RWPE1 (cell line): ENCODE data around the gene SLC25A26.

Experiments used
- CTCF ChIA-PET: fragments of 350-600 bp; sonication (Branson Sonifier 250); formaldehyde crosslinking; extraction: SDS; loops from one replicate; lab custom pipeline; 2021; lab: Yijun Ruan, JAX
- POLR2A ChIA-PET: fragments of 400-600 bp; formaldehyde crosslinking; extraction: SDS; loops from one replicate; lab custom pipeline; 2020; ENCODE audit warnings: antibody characterized with exemption; ENCODE audit not compliant: low non-redundant PET; lab: Yijun Ruan, JAX
- DNase-seq: peaks from one replicate; pipeline ENCODE4 v3.0.0; 2012; ENCODE audit warnings: low spot score
- H3K27ac ChIP-seq: fragments of 450-650 bp; 2 replicates; pipeline ENCODE4 v1.5.1; 2017
- CTCF ChIP-seq: fragments of 450-650 bp; conservative IDR thresholded peaks from 2 replicates; pipeline ENCODE4 v1.5.1; 2017; ENCODE audit warnings: low read depth, mild to moderate bottlenecking

The SLC25A26 gene

DNA sequence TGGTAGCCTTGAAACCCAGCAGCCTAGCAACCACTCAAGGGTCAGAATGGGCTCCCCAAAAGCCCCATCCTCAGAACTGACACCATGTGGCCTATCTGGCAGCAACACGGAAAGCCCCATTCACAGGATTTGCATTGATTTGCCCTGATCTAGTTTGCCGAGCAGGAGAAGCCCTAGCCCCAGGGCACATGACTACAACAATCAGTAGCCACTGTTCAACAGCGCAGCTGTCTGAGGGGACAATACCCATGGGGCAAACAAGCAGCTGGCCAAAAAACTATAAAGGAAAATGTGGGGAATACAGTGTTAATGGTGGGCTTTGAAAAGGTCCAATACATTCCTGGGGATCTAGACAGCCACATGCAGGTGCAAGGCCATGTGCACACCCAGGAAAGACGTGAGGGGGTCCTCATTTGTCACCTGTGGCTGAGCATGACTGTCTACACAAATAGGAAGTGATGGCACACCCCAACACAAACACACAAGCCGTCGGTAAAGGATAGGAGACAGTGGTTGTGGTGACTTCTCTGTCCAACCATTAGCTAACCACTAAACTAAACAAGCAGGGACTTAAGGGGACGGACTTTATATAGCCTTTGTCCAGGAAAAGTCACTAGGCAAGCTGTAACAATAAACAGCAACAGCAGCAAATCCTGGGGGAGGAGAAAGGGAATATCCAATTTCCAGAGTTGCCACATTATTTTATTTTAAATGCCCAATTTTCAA is 166.3 kb downstream of the SLC25A26 start:
- no peak for DNase-seq
- H3K27ac ChIP-seq = no peak overlapping the region
- TF ChIP-seq CTCF = no peak
- POLR2A ChIA-PET = no interaction called here
- CTCF ChIA-PET = no interaction called here

DNA sequence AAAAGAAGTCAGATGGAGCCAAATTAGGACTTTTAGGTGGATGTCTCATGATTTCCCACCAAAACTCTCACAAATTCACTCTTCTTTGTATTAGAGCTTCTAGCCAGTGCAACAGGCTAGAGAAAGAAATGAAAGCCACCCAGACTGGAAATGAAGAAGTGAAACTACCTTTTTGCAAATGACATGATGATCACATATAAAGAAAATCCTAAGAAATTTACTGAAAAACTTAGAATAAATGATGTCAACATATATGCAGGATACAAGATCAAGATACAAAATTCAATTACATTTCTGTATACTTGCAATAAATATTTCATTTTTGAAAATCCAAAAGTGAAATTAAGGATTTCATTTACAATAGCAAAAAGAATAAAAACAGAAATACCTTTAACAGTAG is 169.2 kb downstream of the SLC25A26 start:
- no peak overlapping the region for H3K27ac ChIP-seq
- no peak for DNase-seq
- TF ChIP-seq CTCF = no peak
- ChIA-PET CTCF (no interaction called here), POLR2A (no interaction called here)

GRCh38 chr3:66392512-66392911 is 171.7 kb downstream of the SLC25A26 start:
- CTCF ChIA-PET = no interaction called here
- no peak for DNase-seq
- TF ChIP-seq CTCF = no peak
- H3K27ac ChIP-seq = no peak overlapping the region
- POLR2A ChIA-PET = no interaction called here

GRCh38 chr3:66392966-66393332 is 172.1 kb downstream of the SLC25A26 start:
- H3K27ac ChIP-seq = no peak overlapping the region
- no peak for TF ChIP-seq CTCF
- DNase-seq = no peak
- ChIA-PET POLR2A (no interaction called here), CTCF (no interaction called here)

- ChIA-PET POLR2A (no interaction called here), CTCF (no interaction called here)
- no peak overlapping the region for H3K27ac ChIP-seq
- DNase-seq = no peak
- no peak for TF ChIP-seq CTCF
Observed at GRCh38 chr3:66393333-66394005, 172.7 kb downstream of the SLC25A26 start.

DNA sequence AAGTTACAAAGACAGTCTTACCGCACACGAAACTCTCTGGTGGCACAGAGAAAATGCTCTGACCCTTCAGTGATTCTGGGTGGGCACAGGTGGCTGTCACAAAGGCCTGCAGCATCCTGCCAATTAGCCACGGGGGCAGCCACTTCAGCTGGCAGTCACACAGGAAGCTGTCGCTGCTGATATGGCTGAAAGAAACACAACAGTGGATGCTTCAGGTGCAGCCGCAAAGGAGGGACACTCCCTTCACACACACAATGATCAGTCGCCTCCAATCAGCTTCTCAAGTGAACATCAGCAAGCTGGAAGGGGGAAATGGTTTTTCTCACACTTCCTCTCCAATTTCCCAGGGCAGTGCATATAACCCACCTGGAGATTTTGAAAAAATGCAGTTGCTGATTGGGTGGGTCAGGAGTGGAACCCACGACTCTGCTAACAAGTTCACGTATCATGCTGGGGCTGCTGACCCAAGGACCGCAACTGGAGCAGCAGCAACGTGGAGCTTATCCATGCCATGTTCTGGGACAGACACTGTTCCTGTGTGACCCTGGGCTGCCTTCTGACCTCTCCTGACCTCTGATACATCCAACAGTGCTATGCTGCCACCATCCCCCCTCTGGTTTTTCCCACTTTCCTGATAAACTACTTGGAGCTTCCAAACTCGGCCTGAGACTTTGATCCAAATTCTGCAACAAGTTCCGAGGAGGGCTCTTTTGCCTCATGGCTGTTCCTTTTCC is 173.4 kb downstream of the SLC25A26 start:
- no peak for TF ChIP-seq CTCF
- no peak for DNase-seq
- H3K27ac ChIP-seq = no peak overlapping the region
- ChIA-PET CTCF (interaction anchor here (1.0 kb wide), 1 partner anchor 166 kb away, joined by 3 read pairs; no protein-coding TSS in a partner anchor), POLR2A (no interaction called here)
